Hypothalamus (tissue), 51 donors: ENCODE data around the gene RANBP1.

Source experiments
- DNase-seq, 51 donors: peaks; one replicate each; lab custom pipeline; 2025; lab: John Stamatoyannopoulos, UW

The RANBP1 gene

GRCh38 chr22:20165913-20166312, 50.0 kb downstream of the RANBP1 start:
- no peak for DNase-seq

- no peak for DNase-seq
Measured at GRCh38 chr22:20166703-20167102, 50.8 kb downstream of the RANBP1 start.

- DNase-seq, result no peak
Measured at GRCh38 chr22:20167643-20168322, 51.9 kb downstream of the RANBP1 start.

- no peak for DNase-seq
Measured at GRCh38 chr22:20169253-20169822, 53.4 kb downstream of the RANBP1 start.

GRCh38 chr22:20170170-20170569, 54.3 kb downstream of the RANBP1 start:
- no peak for DNase-seq

GRCh38 chr22:20171288-20172140, 55.6 kb downstream of the RANBP1 start:
- no peak for DNase-seq

- DNase-seq, result no peak
Measured at GRCh38 chr22:20172141-20172613, 56.3 kb downstream of the RANBP1 start.

- DNase-seq, result no peak
Measured at GRCh38 chr22:20173246-20173645, 57.3 kb downstream of the RANBP1 start.

- no peak for DNase-seq
Measured at GRCh38 chr22:20173772-20174171, 57.9 kb downstream of the RANBP1 start.

- DNase-seq, result no peak
Measured at GRCh38 chr22:20174785-20175596, 59.1 kb downstream of the RANBP1 start.

GRCh38 chr22:20175597-20175900, 59.6 kb downstream of the RANBP1 start:
- no peak for DNase-seq

- DNase-seq, result no peak
Measured at GRCh38 chr22:20176421-20177085, 60.6 kb downstream of the RANBP1 start.
